Activated B cell treated with CpG ODN at 0.5 μM for 24 hours (primary cell): ENCODE results near the gene SUPT7L. TPM values are rescaled to one million over a fixed set of nuclear protein-coding genes. Genes with fewer than 3 reads are reported as not detected.

Experiments used
- ATAC-seq: fragments of 200-7000 bp; cut with Tn5 transposase; one replicate; pipeline ENCODE4 v1.10.0; 2021; ENCODE audit warnings: low read depth, mild to moderate bottlenecking, moderate library complexity
- CTCF ChIA-PET: fragments of 350-600 bp; sonication (Branson Sonifier 250); formaldehyde crosslinking; loops from one replicate; lab custom pipeline; 2021; ENCODE audit warnings: antibody characterized with exemption; lab: Charles Lee
- POLR2A ChIA-PET: fragments of 350-600 bp; sonication (Branson Sonifier 250); formaldehyde crosslinking; loops from one replicate; lab custom pipeline; 2021; ENCODE audit warnings: antibody characterized with exemption; lab: Charles Lee
- DNase-seq: peaks from one replicate; pipeline ENCODE4 v3.0.0; 2022
- H3K27ac Mint-ChIP-seq: one replicate; pipeline ENCODE4 v1.8.0; 2020; ENCODE audit warnings: mixed read lengths
- H3K27me3 Mint-ChIP-seq: one replicate; pipeline ENCODE4 v1.8.0; 2021; ENCODE audit warnings: mixed read lengths
- H3K36me3 Mint-ChIP-seq: one replicate; pipeline ENCODE4 v1.8.0; 2021; ENCODE audit warnings: low read depth, mixed read lengths
- H3K4me1 Mint-ChIP-seq: one replicate; pipeline ENCODE4 v1.8.0; 2021; ENCODE audit warnings: mixed read lengths
- H3K4me3 Mint-ChIP-seq: one replicate; pipeline ENCODE4 v1.8.0; 2020; ENCODE audit warnings: mild to moderate bottlenecking, mixed read lengths
- H3K9me3 Mint-ChIP-seq: one replicate; pipeline ENCODE4 v1.8.0; 2020; ENCODE audit warnings: mixed read lengths
- CTCF ChIP-seq: fragments of 200-600 bp; IDR thresholded peaks from one replicate; pipeline ENCODE4 v1.8.0; 2022; ENCODE audit warnings: antibody characterized with exemption, mild to moderate bottlenecking
- intact Hi-C: fragments of 100-400 bp; cut with micrococcal nuclease; formaldehyde crosslinking; loops from one replicate; pipeline ENCODE4 v1.15.1; 2024
- total RNA-seq: library from RNA; stranded (reverse); gene quantifications from 2 replicates; pipeline ENCODE4 v1.2.3, GENCODE V29; 2022

Gene SUPT7L
- total RNA-seq, 1 donor from 2014 or later: 30.9 TPM

GRCh38 chr2:27652341-27652740, 11.1 kb downstream of the SUPT7L start:
- intact Hi-C loops: no loop called here
- POLR2A ChIA-PET: no interaction called here
- H3K9me3 Mint-ChIP-seq: no peaks in the 10 kb centered on the region
- H3K4me3 Mint-ChIP-seq: no peak overlapping the region
- CTCF ChIA-PET: no interaction called here
- H3K4me1 Mint-ChIP-seq: peaks cover 6% of the 10 kb centered on the region
- H3K36me3 Mint-ChIP-seq: peaks cover 84% of the 10 kb centered on the region
- no peaks in the 10 kb centered on the region for H3K27me3 Mint-ChIP-seq
- no peak overlapping the region for H3K27ac Mint-ChIP-seq
- no peak for TF ChIP-seq CTCF
- ATAC-seq (no peak), DNase-seq (no peak)

GRCh38 chr2:27651056-27651455, 12.4 kb downstream of the SUPT7L start:
- Mint-ChIP-seq H3K36me3 (peaks cover 84% of the 10 kb centered on the region), H3K9me3 (no peaks in the 10 kb centered on the region), H3K4me3 (no peak overlapping the region), H3K27me3 (no peaks in the 10 kb centered on the region), H3K27ac (no peak overlapping the region), H3K4me1 (peaks cover 6% of the 10 kb centered on the region)
- intact Hi-C loops: no loop called here
- DNase-seq (no peak), ATAC-seq (no peak)
- CTCF ChIA-PET: interaction anchor here (0.6 kb wide), 1 partner anchor 709 kb away, joined by 3 read pairs; no protein-coding TSS in a partner anchor
- no peak for TF ChIP-seq CTCF
- POLR2A ChIA-PET: no interaction called here

GRCh38 chr2:27647737-27648136, 15.7 kb downstream of the SUPT7L start:
- Mint-ChIP-seq H3K4me1 (no peaks in the 10 kb centered on the region), H3K27ac (no peak overlapping the region), H3K4me3 (no peak overlapping the region), H3K27me3 (no peaks in the 10 kb centered on the region), H3K36me3 (peaks cover 72% of the 10 kb centered on the region), H3K9me3 (no peaks in the 10 kb centered on the region)
- ATAC-seq (no peak), DNase-seq (no peak)
- CTCF ChIA-PET: interaction anchor here (1.8 kb wide), 1 partner anchor 36 kb away, joined by 4 read pairs; no protein-coding TSS in a partner anchor
- intact Hi-C loops: no loop called here
- POLR2A ChIA-PET: no interaction called here
- no peak for TF ChIP-seq CTCF

GRCh38 chr2:27647289-27647688, 16.1 kb downstream of the SUPT7L start:
- Mint-ChIP-seq H3K27me3 (no peaks in the 10 kb centered on the region), H3K9me3 (no peaks in the 10 kb centered on the region), H3K4me3 (no peak overlapping the region), H3K27ac (no peak overlapping the region), H3K4me1 (no peaks in the 10 kb centered on the region), H3K36me3 (peaks cover 72% of the 10 kb centered on the region)
- intact Hi-C loops: no loop called here
- no peak for TF ChIP-seq CTCF
- ChIA-PET CTCF (interaction anchor here (1.8 kb wide), 1 partner anchor 36 kb away, joined by 4 read pairs; no protein-coding TSS in a partner anchor), POLR2A (interaction anchor here (1.2 kb wide), 1 partner anchor 16 kb away, joined by 5 read pairs; the partner anchor contains the start of genes SLC4A1AP and SUPT7L)
- DNase-seq (no peak), ATAC-seq (no peak)

GRCh38 chr2:27645197-27645596, 18.2 kb downstream of the SUPT7L start:
- H3K4me1 Mint-ChIP-seq: no peaks in the 10 kb centered on the region
- H3K9me3 Mint-ChIP-seq: no peaks in the 10 kb centered on the region
- ChIA-PET POLR2A (no interaction called here), CTCF (no interaction called here)
- peaks cover 73% of the 10 kb centered on the region for H3K36me3 Mint-ChIP-seq
- H3K27ac Mint-ChIP-seq: no peak overlapping the region
- TF ChIP-seq CTCF: no peak
- H3K4me3 Mint-ChIP-seq: no peak overlapping the region
- H3K27me3 Mint-ChIP-seq: no peaks in the 10 kb centered on the region
- intact Hi-C loops: no loop called here
- DNase-seq: no peak
- ATAC-seq: no peak
